OCI-LY7 (cell line): ENCODE data around the gene NOVA1.

Experiments used
- CTCF ChIP-seq: fragments of 200-600 bp; sonication (generic); conservative IDR thresholded peaks from 2 replicates; pipeline ENCODE4 v1.5.1; 2014; ENCODE audit warnings: mild to moderate bottlenecking, antibody characterized with exemption, low read length, moderate library complexity, mixed read lengths
- EZH2phosphoT487 ChIP-seq: fragments of 200-600 bp; sonication (generic); IDR thresholded peaks from 2 replicates; pipeline ENCODE4 v1.6.1; 2018; ENCODE audit warnings: low read depth, borderline replicate concordance, mild to moderate bottlenecking, mixed run types, antibody characterized with exemption, low read length, moderate library complexity, mixed read lengths

- TF ChIP-seq CTCF = no peak
- TF ChIP-seq EZH2phosphoT487 = no peak
These were observed 195.7 kb downstream of the NOVA1 start for GRCh38 chr14:26402126-26402525.
